ENCODE measurements around the gene NOLC1.

Gene NOLC1

GRCh38 chr10:102113261-102113955, 38.8 kb upstream of the NOLC1 start:
- Histone ChIP-seq H3K9me3 (ENCODE audit: low read length) (no peaks in the 10 kb centered on the region), H3K27me3 (ENCODE audit: insufficient read depth, low read length) (no peaks in the 10 kb centered on the region), H3F3A (ENCODE audit: insufficient read depth, low read length) (no peaks in the 10 kb centered on the region), H3K4me2 (ENCODE audit: low read length) (peak overlapping the region; percentile 92), H3K27ac (ENCODE audit: low read depth, low read length, poor library complexity, severe bottlenecking) (peak overlapping the region; percentile 28), H3K9me2 (ENCODE audit: low read depth, low read length) (no peaks in the 10 kb centered on the region), H3K36me3 (ENCODE audit: insufficient read depth, low read length) (peaks cover 29% of the 10 kb centered on the region), H4K20me1 (ENCODE audit: insufficient read depth, low read length) (no peaks in the 10 kb centered on the region), H3K9ac (ENCODE audit: low read length) (peak overlapping the region; percentile 82), H3K4me1 (ENCODE audit: insufficient read depth, low read length, severe bottlenecking) (peaks cover 48% of the 10 kb centered on the region), H3K79me2 (ENCODE audit: insufficient read depth, low read length) (peaks cover 18% of the 10 kb centered on the region), H2AFZ (ENCODE audit: low read length) (no peak overlapping the region), H3K4me3 (ENCODE audit: low read depth, low read length, poor library complexity, severe bottlenecking) (peak overlapping the region; percentile 76)
- TF ChIP-seq CTCF (IDR thresholded peaks at IDR 0.05; ENCODE audit: low read length) (no peak), EZH2 (IDR thresholded peaks at IDR 0.05; ENCODE audit: borderline replicate concordance, low read length) (no peak)

GRCh38 chr10:102113956-102114857, 38.0 kb upstream of the NOLC1 start:
- no peaks in the 10 kb centered on the region for H3K27me3 ChIP-seq (ENCODE audit: insufficient read depth, low read length)
- H4K20me1 ChIP-seq (ENCODE audit: insufficient read depth, low read length), result no peaks in the 10 kb centered on the region
- peak overlapping the region; percentile 76 for H3K4me3 ChIP-seq (ENCODE audit: low read depth, low read length, poor library complexity, severe bottlenecking)
- H3K4me1 ChIP-seq (ENCODE audit: insufficient read depth, low read length, severe bottlenecking), result peaks cover 56% of the 10 kb centered on the region
- peak overlapping the region; percentile 92 for H3K4me2 ChIP-seq (ENCODE audit: low read length)
- TF ChIP-seq CTCF (IDR thresholded peaks at IDR 0.05; ENCODE audit: low read length) (no peak), EZH2 (IDR thresholded peaks at IDR 0.05; ENCODE audit: borderline replicate concordance, low read length) (no peak)
- H3K36me3 ChIP-seq (ENCODE audit: insufficient read depth, low read length), result peaks cover 21% of the 10 kb centered on the region; the same call in 1 of the 2 replicates
- no peaks in the 10 kb centered on the region for H3K9me2 ChIP-seq (ENCODE audit: low read depth, low read length)
- peaks cover 18% of the 10 kb centered on the region for H3K79me2 ChIP-seq (ENCODE audit: insufficient read depth, low read length)
- peak overlapping the region; percentile 28 for H3K27ac ChIP-seq (ENCODE audit: low read depth, low read length, poor library complexity, severe bottlenecking)
- H3K9me3 ChIP-seq (ENCODE audit: low read length), result no peaks in the 10 kb centered on the region
- no peaks in the 10 kb centered on the region for H3F3A ChIP-seq (ENCODE audit: insufficient read depth, low read length)
- peak overlapping the region; percentile 82 for H3K9ac ChIP-seq (ENCODE audit: low read length)
- H2AFZ ChIP-seq (ENCODE audit: low read length), result no peak overlapping the region

- Histone ChIP-seq H3K9ac (ENCODE audit: low read length) (peak overlapping the region; percentile 82), H3F3A (ENCODE audit: insufficient read depth, low read length) (no peaks in the 10 kb centered on the region), H3K9me3 (ENCODE audit: low read length) (no peaks in the 10 kb centered on the region), H3K79me2 (ENCODE audit: insufficient read depth, low read length) (peaks cover 18% of the 10 kb centered on the region), H2AFZ (ENCODE audit: low read length) (no peak overlapping the region), H3K4me1 (ENCODE audit: insufficient read depth, low read length, severe bottlenecking) (peaks cover 60% of the 10 kb centered on the region), H3K9me2 (ENCODE audit: low read depth, low read length) (no peaks in the 10 kb centered on the region), H3K4me3 (ENCODE audit: low read depth, low read length, poor library complexity, severe bottlenecking) (peak overlapping the region; percentile 76), H3K4me2 (ENCODE audit: low read length) (peak overlapping the region; percentile 75), H3K27me3 (ENCODE audit: insufficient read depth, low read length) (no peaks in the 10 kb centered on the region), H3K27ac (ENCODE audit: low read depth, low read length, poor library complexity, severe bottlenecking) (peak overlapping the region; percentile 81), H3K36me3 (ENCODE audit: insufficient read depth, low read length) (peaks cover 13% of the 10 kb centered on the region; the same call in 1 of the 2 replicates), H4K20me1 (ENCODE audit: insufficient read depth, low read length) (no peaks in the 10 kb centered on the region)
- TF ChIP-seq EZH2 (IDR thresholded peaks at IDR 0.05; ENCODE audit: borderline replicate concordance, low read length), result no peak
- no peak for TF ChIP-seq CTCF (IDR thresholded peaks at IDR 0.05; ENCODE audit: low read length)
Observed at GRCh38 chr10:102114861-102115618, 37.1 kb upstream of the NOLC1 start.

All from OCI-LY1 (cell line).